Gastrocnemius medialis (tissue), 4 donors: ENCODE measurements around the gene GARIN5B. TPM values are rescaled to one million over a fixed set of nuclear protein-coding genes. Genes with fewer than 3 reads are reported as not detected.

Experiments used
- ATAC-seq, 2 donors: fragments of 150-250 bp; one replicate each; pipeline ENCODE4 v1.9.1; 2016
- DNase-seq, 2 donors: peaks; one replicate each; pipeline ENCODE4 v3.0.0-alpha.2; 2019
- H3K27ac ChIP-seq, 4 donors: fragments of 200-600 bp; sonication (generic); 1 replicate in 1 of 4; 2 replicates in 3 of 4; pipeline ENCODE4 v1.5.1; 2016 to 2018; ENCODE audit warnings: mild to moderate bottlenecking in 2 of 4, moderate library complexity in 1 of 4
- H3K27me3 ChIP-seq, 3 donors: fragments of 200-600 bp; sonication (generic) in 2 of 3; 1 replicate in 1 of 3; 2 replicates in 2 of 3; pipeline versions ENCODE4 v1.5.1 to v1.6.0; 2016 to 2019; ENCODE audit warnings: mild to moderate bottlenecking in 1 of 3, moderate library complexity in 1 of 3
- H3K36me3 ChIP-seq, 2 donors: fragments of 200-600 bp; sonication (generic) in 1 of 2; one replicate each; pipeline ENCODE4 v1.5.1; 2017 to 2018
- H3K4me1 ChIP-seq, 2 donors: fragments of 200-600 bp; sonication (generic) in 1 of 2; one replicate each; pipeline ENCODE4 v1.5.1; 2016 to 2017; ENCODE audit warnings: mild to moderate bottlenecking in 2 of 2
- H3K4me3 ChIP-seq, 4 donors: fragments of 200-600 bp; sonication (generic) in 3 of 4; 1 replicate in 1 of 4; 2 replicates in 3 of 4; pipeline ENCODE4 v1.5.1; 2016 to 2019; ENCODE audit warnings: mild to moderate bottlenecking in 2 of 4
- H3K9me3 ChIP-seq, 3 donors: fragments of 200-600 bp; sonication (generic) in 2 of 3; 1 replicate in 1 of 3; 2 replicates in 2 of 3; pipeline ENCODE4 v1.5.1; 2016 to 2019
- CTCF ChIP-seq, 5 experiments: fragments of 450-650 bp in 3 of 5; fragments of 200-600 bp in 2 of 5; sonication (generic) in 2 of 5; IDR thresholded peaks in 4 of 5; conservative IDR thresholded peaks in 1 of 5; 1 replicate in 4 of 5; 2 replicates in 1 of 5; pipeline ENCODE4 v1.5.1; 2016 to 2019; ENCODE audit warnings: antibody characterized with exemption in 5 of 5, mild to moderate bottlenecking in 3 of 5, moderate library complexity in 3 of 5
- POLR2A ChIP-seq, 2 donors: fragments of 450-650 bp; IDR thresholded peaks; one replicate each; pipeline ENCODE4 v1.6.1; 2017; ENCODE audit warnings: antibody characterized with exemption in 2 of 2, mild to moderate bottlenecking in 2 of 2, moderate library complexity in 2 of 2
- in situ Hi-C, 4 donors: fragments of 200-750 bp; cut with MboI; loops; one replicate each; pipeline versions ENCODE4 v1.15.0 to v1.8.0; 2017; ENCODE audit warnings: low sequenced_read_pairs in 4 of 4
- intact Hi-C: fragments of 100-400 bp; cut with DNase I; formaldehyde crosslinking; loops from one replicate; pipeline ENCODE4 v1.15.1; 2023; ENCODE audit warnings: low total_unique reads
- total RNA-seq, 4 donors: library from RNA; depleted of rRNA; stranded (reverse); fragments of >200 nt; gene quantifications; one replicate each; pipeline versions ENCODE4 v1.1.0 to v1.2.3, GENCODE V29; 2016

The GARIN5B gene
- total RNA-seq, 4 donors from 2014 or later: not detected

- Histone ChIP-seq H3K4me3 (peak overlapping the region in 1 of 4 donors; percentile 75), H3K4me1 (peaks cover 12 to 22% of the 10 kb centered on the region in 2 donors), H3K27me3 (no peaks in the 10 kb centered on the region), H3K9me3 (no peaks in the 10 kb centered on the region), H3K27ac (no peak overlapping the region), H3K36me3 (peaks cover 0 to 18% of the 10 kb centered on the region in 2 donors)
- DNase-seq (no peak), ATAC-seq (no peak)
- TF ChIP-seq POLR2A (IDR thresholded peaks at IDR 0.05) (no peak), CTCF (IDR thresholded peaks at IDR 0.05 in 4 of 5, conservative IDR thresholded peaks at IDR 0.05 in 1 of 5) (no peak)
- in situ Hi-C loops: no loop called here
- intact Hi-C loops: no loop called here
These were observed 21.2 kb downstream of the GARIN5B start for GRCh38 chr19:55341595-55342531.

GRCh38 chr19:55341171-55341588, 21.9 kb downstream of the GARIN5B start:
- intact Hi-C loops (no loop called here), in situ Hi-C loops (no loop called here)
- TF ChIP-seq POLR2A (IDR thresholded peaks at IDR 0.05): no peak
- TF ChIP-seq CTCF (IDR thresholded peaks at IDR 0.05 in 4 of 5, conservative IDR thresholded peaks at IDR 0.05 in 1 of 5): no peak
- no peak for ATAC-seq
- H3K4me3 ChIP-seq: peak overlapping the region; percentile 65 to 75 (median 74)
- no peaks in the 10 kb centered on the region for H3K9me3 ChIP-seq
- H3K27me3 ChIP-seq: no peaks in the 10 kb centered on the region
- H3K36me3 ChIP-seq: peaks cover 0 to 18% of the 10 kb centered on the region in 2 donors
- DNase-seq: peak in 1 of 2 donors; percentile 47
- H3K4me1 ChIP-seq: peaks cover 12 to 22% of the 10 kb centered on the region in 2 donors
- H3K27ac ChIP-seq: peak overlapping the region in 1 of 4 donors; percentile 95

- no peak for DNase-seq
- Histone ChIP-seq H3K27me3 (peaks cover 0 to 1% (median 0%) of the 10 kb centered on the region in 3 donors), H3K9me3 (no peaks in the 10 kb centered on the region), H3K36me3 (peaks cover 0 to 18% of the 10 kb centered on the region in 2 donors), H3K4me1 (peaks cover 12 to 22% of the 10 kb centered on the region in 2 donors), H3K27ac (peak overlapping the region in 1 of 4 donors; percentile 95), H3K4me3 (peak overlapping the region; percentile 65 to 75 (median 74))
- ATAC-seq: no peak
- intact Hi-C loops (no loop called here), in situ Hi-C loops (no loop called here)
- TF ChIP-seq CTCF (IDR thresholded peaks at IDR 0.05 in 4 of 5, conservative IDR thresholded peaks at IDR 0.05 in 1 of 5): no peak
- no peak for TF ChIP-seq POLR2A (IDR thresholded peaks at IDR 0.05)
These were observed 22.3 kb downstream of the GARIN5B start for GRCh38 chr19:55340784-55341147.

GRCh38 chr19:55339889-55340783, 22.9 kb downstream of the GARIN5B start:
- H3K4me1 ChIP-seq: peaks cover 12 to 22% of the 10 kb centered on the region in 2 donors
- intact Hi-C loops: loop anchor here (1.0 to 2.0 kb wide), 7 partner anchors 39 to 891 kb away; partner anchors contain the start of genes ISOC2, LENG8, PPP6R1 and RPL28
- in situ Hi-C loops: no loop called here
- no peaks in the 10 kb centered on the region for H3K9me3 ChIP-seq
- peaks cover 0 to 7% (median 0%) of the 10 kb centered on the region in 3 donors for H3K27me3 ChIP-seq
- DNase-seq (no peak), ATAC-seq (no peak)
- peak overlapping the region; percentile 83 to 95 (median 88) for H3K27ac ChIP-seq
- peak overlapping the region; percentile 65 to 75 (median 74) for H3K4me3 ChIP-seq
- TF ChIP-seq CTCF (IDR thresholded peaks at IDR 0.05 in 4 of 5, conservative IDR thresholded peaks at IDR 0.05 in 1 of 5) (no peak), POLR2A (IDR thresholded peaks at IDR 0.05) (peak in 1 of 2 donors; percentile 79)
- H3K36me3 ChIP-seq: peaks cover 0 to 18% of the 10 kb centered on the region in 2 donors
